GM12891 (cell line): ENCODE data around the gene PPIF.
A peak's percentile ranks its signal among the peaks of the same experiment; 100 is the strongest.

Source experiments
- DNase-seq: peaks from one replicate; pipeline ENCODE4 v3.0.0; 2011; ENCODE audit warnings: low spot score; ENCODE audit not compliant: insufficient read length
- FAIRE-seq: peaks from 2 replicates; lab custom pipeline; 2011; peaks lifted over from hg19 to GRCh38; lab: Jason Lieb, UNC
- PAX5 ChIP-seq: IDR thresholded peaks from 2 replicates; pipeline ENCODE4 v1.6.1; 2011; ENCODE audit warnings: low read length, moderate library complexity, mild to moderate bottlenecking; ENCODE audit not compliant: insufficient read depth, severe bottlenecking
- POLR2A ChIP-seq: IDR thresholded peaks from 2 replicates; pipeline ENCODE4 v1.6.1; 2011; ENCODE audit warnings: low read depth, low read length, control low read depth
- POLR2AphosphoS5 ChIP-seq: IDR thresholded peaks from 2 replicates; pipeline ENCODE4 v1.6.1; 2011; ENCODE audit warnings: low read depth, low read length, control low read depth
- POU2F2 ChIP-seq: IDR thresholded peaks from 2 replicates; pipeline ENCODE4 v1.6.1; 2011; ENCODE audit warnings: low read depth, mild to moderate bottlenecking, control low read depth, low read length, moderate library complexity
- SPI1 ChIP-seq: IDR thresholded peaks from 2 replicates; pipeline ENCODE4 v1.6.1; 2011; ENCODE audit warnings: low read depth, low read length, control low read depth
- TAF1 ChIP-seq: IDR thresholded peaks from 2 replicates; pipeline ENCODE4 v1.6.1; 2011; ENCODE audit warnings: low read depth, low read length, control low read depth

The PPIF gene

GRCh38 chr10:79313320-79313719 lies 33.9 kb upstream of the PPIF start:
- DNase-seq (no peak), FAIRE-seq (no peak)
- no peak for TF ChIP-seq POLR2AphosphoS5
- TF ChIP-seq POU2F2 = no peak
- TF ChIP-seq POLR2A = no peak
- TF ChIP-seq TAF1 = no peak
- TF ChIP-seq SPI1 = no peak
- no peak for TF ChIP-seq PAX5

GRCh38 chr10:79313911-79314439 lies 33.3 kb upstream of the PPIF start:
- FAIRE-seq = no peak
- no peak for DNase-seq
- no peak for TF ChIP-seq PAX5
- TF ChIP-seq POLR2AphosphoS5 = no peak
- TF ChIP-seq TAF1 = no peak
- no peak for TF ChIP-seq POU2F2
- TF ChIP-seq SPI1 = no peak

- TF ChIP-seq POU2F2 (no peak), POLR2AphosphoS5 (no peak), PAX5 (no peak)
- DNase-seq (no peak), FAIRE-seq (no peak)
Observed at GRCh38 chr10:79314761-79315601, 32.3 kb upstream of the PPIF start.

DNA sequence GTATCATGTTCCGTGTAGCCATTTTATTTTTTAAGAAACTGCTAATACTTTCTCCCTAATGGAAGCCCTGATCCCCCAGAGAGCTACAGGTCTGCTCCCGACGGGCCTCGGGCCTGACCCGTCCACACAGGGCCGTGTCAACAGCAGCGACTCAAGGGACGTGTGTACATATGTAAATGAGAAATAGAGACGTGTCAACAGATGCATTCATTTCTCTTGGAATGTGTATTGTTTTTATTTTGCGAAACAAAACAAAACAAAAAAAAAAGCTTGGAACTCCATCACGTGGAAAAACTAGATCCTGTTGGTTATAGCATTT lies 31.7 kb upstream of the PPIF start:
- FAIRE-seq = no peak
- DNase-seq = no peak
- TF ChIP-seq POLR2A (no peak), PAX5 (no peak), POU2F2 (no peak), POLR2AphosphoS5 (no peak), SPI1 (no peak), TAF1 (no peak)

- TF ChIP-seq POLR2AphosphoS5 (peak; percentile 73), POLR2A (peak; percentile 69), SPI1 (no peak), TAF1 (no peak), POU2F2 (0 out of 2 replicates have a peak, but pooled peaks have one; percentile 48), PAX5 (no peak)
- DNase-seq (no peak), FAIRE-seq (peak; percentile 70)
Observed at GRCh38 chr10:79316671-79317431, 30.4 kb upstream of the PPIF start.

- FAIRE-seq (no peak), DNase-seq (no peak)
- TF ChIP-seq PAX5 = no peak
- no peak for TF ChIP-seq TAF1
- TF ChIP-seq POLR2A = no peak
- no peak for TF ChIP-seq POLR2AphosphoS5
- TF ChIP-seq POU2F2 = no peak
- no peak for TF ChIP-seq SPI1
Observed at GRCh38 chr10:79318369-79318768, 28.9 kb upstream of the PPIF start.

DNA sequence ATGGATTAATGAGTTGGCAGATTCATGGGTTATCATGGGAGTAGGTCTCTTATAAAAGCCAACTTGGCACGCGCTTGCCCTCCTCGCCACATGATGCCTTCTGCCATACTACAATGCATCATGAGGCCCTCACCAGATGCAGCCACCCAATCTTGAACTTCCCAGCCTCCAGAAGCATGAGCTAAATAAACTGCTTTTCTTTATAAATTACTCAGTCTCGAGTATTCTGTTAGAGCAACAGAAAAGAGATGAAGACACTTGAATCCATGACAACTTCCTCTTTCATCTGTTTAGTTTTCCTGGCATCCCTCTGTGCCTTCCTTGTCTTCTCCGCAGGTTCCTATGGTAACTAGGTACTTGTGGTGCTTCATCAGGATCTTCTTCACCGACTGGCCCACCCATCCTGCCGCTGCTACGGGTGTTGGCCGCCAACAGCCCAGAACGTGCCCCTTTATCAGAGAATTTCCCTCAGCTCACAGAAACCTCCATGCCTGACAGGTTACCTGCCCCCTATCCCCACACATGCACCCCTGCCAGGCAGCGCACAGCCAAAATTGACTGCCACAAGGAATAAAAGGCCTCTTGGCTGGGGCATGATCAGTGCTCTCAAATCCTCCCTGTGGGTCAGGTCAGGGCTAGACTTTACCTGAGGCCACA lies 28.0 kb upstream of the PPIF start:
- FAIRE-seq (no peak), DNase-seq (no peak)

GRCh38 chr10:79320316-79320715 lies 27.0 kb upstream of the PPIF start:
- FAIRE-seq = no peak
- no peak for TF ChIP-seq SPI1
- no peak for DNase-seq

More for the DNA sequence above, 28.0 kb upstream of the PPIF start:
- TF ChIP-seq POLR2AphosphoS5 = no peak
- no peak for TF ChIP-seq POLR2A
- TF ChIP-seq PAX5 = no peak
- TF ChIP-seq SPI1 = no peak
- TF ChIP-seq POU2F2 = no peak

DNA sequence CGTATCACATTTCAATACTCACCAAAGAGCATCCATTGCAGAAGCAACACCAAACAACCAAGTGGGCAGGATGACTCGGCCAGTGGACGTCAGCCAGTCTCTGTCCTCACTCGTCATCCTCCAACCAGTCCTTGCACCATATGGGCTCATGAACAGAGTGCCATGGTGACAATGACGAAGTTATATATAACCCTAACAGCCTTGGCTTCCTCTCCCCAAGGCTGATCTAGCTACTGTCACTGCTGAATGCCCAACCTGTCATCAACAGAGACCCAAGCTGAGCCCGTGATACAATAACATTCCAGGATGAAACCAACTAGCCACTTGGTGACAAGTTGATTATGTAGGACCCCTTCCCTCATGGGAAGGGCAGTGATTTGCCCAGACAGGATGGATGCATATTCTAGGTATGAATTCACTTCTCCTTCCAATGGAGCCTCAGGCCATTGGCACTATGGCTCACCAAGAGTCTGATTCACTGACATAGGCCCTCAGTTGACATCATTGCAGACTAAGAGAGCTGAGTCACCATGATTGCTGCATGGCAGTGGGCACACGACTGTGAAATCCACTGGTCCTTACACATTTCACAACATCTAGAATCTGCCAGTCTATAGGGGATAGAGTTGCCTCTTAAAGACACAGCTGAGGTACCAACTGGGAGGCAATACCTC lies 26.3 kb upstream of the PPIF start:
- FAIRE-seq (no peak), DNase-seq (no peak)

More for the DNA sequence above, 26.3 kb upstream of the PPIF start:
- TF ChIP-seq PAX5 (no peak), POLR2AphosphoS5 (no peak), SPI1 (no peak), POLR2A (no peak), TAF1 (no peak), POU2F2 (no peak)
